Activated T-cell treated with anti-CD3 and anti-CD28 coated beads, Interleukin-2, amount 50 U/mL, for 48 hours (primary cell): ENCODE results near the gene HSPA4L.

Experiments
- DNase-seq, 2 experiments: peaks; one replicate each; pipeline ENCODE4 v3.0.0-alpha.2; 2020

Gene HSPA4L

DNA sequence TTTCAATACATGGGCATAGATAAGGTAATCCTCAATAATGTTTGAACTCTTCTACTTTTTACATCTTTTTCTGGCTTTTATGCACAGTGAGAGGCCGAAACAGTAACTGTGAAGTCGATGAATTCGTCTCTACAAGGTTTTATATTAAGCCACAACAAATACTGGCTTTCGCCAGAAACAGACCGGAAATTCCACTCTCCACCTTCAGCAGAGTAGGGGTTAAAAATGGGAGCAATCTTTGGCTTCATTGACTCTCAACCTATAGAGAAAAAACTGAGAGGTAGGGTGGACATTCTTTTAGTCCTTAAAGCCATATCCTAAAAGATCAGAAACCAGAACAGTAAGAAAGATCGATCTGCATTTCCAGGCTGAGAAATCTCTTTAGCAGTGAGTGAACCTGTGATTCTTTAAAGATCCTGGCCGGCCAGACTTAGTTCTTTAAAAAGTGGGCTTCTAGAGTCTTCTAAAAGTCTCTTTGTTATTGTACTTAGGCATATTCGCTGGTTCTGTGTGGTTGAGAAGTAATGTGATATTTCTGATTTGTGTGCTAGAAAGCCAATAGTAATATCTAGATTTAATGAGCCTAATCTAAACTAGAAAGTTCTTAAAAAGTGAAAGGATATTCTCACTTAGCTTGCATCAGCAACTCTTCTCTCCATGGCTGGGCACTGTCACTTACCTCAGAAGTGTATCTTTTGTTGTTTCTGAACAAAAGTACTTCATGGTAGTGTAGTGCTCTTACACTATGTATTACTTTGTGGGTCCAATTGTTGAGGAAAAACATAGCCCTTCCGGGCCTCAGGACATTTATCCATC, 2.0 kb downstream of the HSPA4L start:
- DNase-seq, result no peak

DNA sequence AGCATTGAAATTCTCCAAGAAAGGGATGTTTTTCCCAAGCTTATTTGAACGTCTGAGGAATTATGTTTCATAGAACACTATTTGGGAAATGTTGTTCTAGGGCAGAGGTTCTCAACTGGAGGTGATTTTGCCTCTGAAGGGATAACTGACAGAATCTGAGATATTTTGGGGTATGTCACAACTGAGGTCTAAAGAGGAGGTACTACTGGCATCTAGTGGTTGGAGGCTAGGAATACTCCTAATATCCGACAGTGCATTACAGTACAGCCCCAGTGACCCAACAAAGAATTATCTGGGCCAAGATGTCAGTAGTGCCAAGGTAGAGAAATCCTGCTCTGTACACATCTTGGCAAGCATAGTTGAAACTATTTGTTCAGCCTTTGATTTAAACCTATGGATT, 6.4 kb downstream of the HSPA4L start:
- no peak for DNase-seq

DNA sequence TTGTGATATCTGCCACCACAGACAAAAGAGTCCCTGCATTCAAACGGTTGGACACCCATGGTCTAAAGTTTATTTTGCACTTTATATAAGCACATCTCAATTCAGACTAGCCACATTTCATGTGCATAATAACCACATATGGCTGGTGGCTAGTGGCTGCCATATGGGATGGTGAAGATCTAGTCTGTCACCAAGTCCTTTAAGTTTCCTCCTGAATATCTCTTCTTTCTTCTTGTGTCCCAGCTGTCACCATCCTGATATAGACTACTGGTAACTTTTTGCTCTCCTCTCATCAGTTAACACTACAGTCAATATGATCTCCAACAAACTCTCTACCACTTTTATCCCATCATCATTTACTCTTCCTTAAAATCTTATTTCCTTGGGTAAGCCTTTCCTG, 9.3 kb downstream of the HSPA4L start:
- no peak for DNase-seq

DNA sequence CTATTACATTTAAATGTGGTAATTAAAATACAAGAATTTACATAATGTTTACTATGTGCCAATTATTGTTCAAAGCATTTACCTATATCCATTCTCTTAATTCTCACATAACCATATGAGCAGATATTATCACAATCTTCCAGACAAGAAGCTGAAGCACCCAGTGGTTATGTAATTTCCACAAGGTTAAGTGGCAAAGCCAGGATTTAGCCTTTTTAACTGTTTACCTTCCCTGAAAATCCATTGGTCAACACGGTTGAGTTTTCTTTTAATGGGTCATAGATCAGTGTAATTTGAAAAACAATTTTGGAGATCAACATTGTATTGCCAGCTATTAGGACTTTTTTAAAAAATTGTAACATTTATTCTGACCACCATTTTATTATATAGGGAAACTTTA, 11.4 kb downstream of the HSPA4L start:
- no peak for DNase-seq

DNA sequence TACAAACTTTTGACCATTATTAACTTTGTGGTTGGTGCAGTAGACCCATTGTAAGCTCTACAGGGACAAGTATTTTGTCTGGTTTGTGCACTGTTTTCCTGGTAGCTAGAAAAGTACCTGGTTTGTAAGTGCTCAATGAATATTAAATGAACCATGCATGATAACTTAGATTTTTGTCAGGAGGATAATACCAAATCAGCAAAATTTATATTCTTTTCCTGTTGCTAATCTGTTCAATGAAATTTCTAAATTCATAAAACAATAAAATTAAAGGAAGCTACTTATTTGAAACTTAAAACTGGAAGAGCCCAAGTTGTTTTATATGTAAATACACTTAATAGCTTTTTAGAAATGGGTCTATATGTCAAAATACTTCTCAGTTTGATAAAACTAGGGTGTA, 17.6 kb downstream of the HSPA4L start:
- DNase-seq, result no peak

DNA sequence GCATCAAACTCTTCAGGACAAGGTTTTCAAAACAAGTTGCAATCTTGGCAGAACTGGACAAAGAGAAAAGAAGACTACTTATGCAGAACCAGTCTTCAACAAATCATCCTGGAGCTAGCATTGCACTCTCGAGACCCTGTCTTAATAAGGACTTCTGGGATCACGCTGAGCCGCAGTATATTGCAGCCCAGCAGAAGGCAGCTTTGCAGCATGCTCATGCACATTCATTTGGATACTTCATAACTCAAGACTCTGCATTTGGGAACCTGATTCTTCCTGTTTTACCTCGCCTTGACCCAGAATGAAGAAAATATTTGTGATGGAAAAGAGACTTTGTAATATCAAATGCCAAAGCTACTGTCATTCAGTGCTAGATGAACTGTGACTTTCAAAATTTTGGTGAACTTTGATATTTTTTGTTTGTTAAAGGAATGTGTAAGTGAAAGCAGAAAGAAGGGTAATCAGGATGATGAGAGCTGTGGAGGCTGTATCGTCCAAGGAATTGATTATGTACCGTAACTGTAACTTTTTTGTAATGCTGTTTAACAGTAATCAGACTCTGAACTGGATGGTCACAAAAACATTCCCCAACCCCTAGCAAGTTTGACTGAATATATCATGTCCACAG, 27.2 kb downstream of the HSPA4L start:
- no peak for DNase-seq

DNA sequence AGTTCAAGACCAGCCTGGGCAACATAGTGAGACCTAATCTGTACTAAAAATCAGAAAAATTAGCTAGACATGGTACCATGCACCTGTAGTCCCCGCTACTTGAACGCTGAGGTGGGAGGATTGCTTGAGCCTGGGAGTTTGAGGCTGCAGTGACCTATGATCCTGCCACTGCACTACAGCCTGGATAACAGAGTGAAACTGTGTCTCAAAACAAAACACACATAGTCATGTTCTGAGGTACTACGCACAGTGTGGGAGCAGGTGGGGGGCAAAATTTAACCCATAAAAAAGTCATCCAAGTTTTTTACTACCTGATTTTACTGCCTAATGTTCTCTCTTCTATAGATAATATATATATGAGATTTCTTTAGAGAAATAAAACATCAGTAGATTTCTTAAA, 28.4 kb downstream of the HSPA4L start:
- no peak for DNase-seq

DNA sequence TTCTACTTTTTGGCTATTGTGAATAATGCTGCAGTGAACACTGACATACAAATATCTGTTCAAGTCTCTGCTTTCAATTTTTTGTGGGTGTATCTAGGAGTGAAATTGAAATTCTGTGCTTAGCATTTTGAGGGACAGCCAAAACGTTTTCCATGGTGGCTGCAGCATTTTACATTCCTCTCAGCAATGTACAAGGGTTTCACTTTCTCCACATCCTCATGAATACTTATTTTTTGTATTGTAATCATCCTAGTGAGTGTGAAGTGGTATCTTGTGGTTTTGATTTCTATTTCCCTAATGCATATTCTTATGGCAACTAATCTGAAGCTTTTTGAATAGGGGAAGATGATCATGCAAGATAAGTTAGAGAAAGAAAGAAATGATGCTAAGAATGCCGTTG, 40.3 kb downstream of the HSPA4L start:
- DNase-seq, result no peak

DNA sequence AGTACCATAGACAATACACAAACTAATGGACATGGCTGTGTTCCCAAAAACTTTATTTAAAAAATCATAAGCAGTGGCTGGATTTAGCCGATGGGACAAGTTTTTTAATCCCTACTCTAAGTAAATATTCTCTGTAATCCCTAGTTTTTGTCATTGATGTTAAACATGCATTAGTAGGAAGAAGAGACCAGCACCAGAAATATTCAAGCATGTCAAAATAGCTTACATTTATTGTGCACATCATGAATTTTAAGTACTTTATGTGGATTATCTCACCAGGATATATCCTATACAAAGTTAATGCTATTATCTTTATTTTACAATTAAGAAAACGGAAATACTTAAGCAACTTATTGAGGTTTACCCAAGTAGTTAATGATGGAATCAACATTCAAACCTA, 46.0 kb downstream of the HSPA4L start:
- no peak for DNase-seq

DNA sequence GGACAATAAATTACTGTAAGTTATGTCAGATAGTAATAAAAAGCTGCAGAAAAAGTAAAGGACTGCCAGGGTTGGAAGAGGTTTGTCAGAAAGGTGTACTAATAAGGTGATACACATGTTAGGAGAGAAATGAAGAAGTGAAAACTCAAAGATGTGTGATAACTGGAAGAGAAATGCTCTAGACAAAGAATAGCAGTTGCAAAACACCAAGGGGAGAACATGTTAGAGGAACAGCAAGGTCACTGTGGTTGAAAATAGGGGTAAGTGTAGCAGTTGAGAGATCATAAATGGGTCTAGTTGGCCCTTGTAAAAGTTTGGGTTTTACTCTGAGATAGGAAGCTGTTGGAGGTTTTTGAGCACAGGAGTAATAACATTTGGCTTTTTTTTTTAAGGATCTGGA, 46.9 kb downstream of the HSPA4L start:
- no peak for DNase-seq

DNA sequence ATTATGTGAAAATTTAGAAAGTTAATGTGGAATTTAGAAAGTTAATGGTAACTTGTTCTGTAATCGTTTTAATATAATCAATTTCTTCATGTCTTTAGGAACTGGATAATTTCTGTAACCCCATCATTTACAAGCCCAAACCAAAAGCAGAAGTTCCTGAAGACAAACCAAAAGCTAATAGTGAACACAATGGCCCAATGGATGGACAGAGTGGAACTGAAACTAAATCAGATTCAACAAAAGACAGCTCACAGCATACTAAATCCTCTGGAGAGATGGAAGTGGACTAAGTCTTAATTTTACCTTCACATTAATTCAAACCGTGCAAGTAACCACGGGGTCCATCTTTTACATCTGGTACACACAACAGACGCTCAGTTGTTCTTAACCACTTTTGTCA, 50.5 kb downstream of the HSPA4L start:
- no peak for DNase-seq

DNA sequence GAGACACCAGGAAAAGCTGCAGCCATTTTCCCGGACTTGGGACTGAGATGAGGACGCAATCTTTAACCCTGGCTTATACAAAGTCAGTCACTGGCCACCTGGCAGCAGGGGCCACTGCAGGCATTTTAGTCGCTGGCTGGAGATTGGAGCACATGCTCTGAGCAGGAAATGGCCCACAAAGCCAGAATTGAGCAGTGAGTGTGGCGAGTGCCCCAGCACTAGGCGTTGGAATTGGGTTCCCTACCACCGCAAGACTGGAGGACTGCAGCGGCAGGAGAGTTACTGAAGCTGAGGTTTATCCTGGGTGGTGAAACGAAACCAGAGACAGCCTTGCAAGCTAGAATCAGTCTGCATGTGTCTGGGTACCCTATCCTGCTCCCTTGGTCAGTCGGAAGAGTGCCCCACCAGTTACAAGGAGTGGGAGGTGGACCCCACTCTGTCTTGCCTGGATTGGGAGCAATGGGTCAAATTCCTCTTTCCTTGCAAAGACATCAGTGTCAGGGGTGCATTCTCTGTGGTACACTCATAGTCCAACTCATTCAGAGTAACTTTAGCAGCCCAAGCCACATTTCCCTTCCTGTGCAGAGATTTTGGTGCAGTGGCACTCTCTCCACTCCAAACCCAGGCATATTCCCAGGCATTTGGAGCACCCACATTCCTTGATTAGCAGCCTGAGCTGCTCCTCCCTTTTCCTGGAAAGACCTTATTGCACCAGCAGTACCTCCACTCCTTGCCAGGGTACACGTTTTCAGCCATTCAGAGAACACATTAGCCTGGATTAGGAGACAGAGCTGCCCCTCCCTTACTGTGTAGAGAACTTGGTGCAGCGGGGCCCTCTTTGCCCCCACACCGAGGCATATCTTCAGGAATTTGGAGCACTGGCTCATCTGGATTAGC, 61.8 kb downstream of the HSPA4L start:
- DNase-seq, result no peak

DNA sequence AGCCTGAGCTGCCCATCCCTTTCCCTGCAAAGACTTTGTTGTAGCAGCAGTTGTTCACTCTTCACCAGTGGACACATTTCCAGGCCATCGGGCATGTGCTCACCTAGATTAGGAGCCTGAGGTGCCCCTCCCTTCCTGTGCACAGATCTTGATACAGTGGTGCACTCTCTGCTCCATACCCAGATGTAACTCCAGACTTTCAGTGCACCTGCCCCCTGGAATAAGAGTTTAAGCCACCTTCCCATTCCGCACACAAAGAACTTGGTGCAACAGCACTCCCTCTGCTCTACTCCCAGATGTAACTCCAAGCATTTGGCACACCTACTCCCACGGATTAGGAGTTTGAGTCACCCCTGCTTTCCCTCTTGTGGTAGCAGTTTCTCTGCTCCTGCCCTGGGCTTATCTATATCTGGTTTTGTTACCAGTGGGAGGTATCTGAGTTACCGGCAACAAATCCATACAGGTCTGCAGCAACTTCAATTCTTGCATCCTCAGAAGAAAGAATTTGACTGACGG, 62.5 kb downstream of the HSPA4L start:
- DNase-seq, result no peak

DNA sequence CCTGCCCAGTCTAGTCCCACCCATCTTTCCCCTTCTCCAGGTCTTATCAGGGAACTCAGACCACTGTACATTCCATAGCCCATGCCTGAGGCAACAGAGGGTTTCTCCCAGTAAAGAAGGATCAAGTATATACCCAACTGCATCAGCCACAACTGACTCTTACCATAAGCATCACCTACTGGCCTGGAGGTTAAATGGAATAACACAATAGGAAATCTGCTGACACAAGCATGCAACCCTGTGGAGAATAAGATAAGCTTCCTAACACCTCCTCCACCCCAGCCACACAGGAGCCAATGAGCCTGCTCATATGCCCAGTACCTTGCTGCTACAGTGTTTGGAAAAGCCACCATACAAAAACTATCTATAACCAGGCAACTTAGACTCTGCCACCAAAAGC, 63.9 kb downstream of the HSPA4L start:
- DNase-seq, result no peak

DNA sequence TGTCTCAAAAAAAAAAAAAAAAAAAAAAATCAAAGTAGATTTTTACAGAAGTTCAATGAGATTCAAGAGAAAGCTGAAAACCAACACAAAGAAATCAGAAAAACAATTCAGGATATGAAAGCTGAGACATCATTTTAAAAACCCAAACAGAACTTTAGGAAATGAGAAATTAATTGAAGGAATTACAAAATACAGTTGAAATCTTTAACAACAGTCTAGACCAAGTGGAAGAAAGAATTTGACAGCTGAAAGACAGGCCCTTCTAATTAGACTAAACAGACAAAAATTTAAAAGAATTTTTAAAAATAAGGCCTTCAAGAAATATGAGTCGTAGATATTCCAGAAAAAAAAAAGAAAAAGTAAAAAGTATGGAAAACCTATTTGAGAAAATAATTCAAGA, 64.6 kb downstream of the HSPA4L start:
- DNase-seq, result no peak

DNA sequence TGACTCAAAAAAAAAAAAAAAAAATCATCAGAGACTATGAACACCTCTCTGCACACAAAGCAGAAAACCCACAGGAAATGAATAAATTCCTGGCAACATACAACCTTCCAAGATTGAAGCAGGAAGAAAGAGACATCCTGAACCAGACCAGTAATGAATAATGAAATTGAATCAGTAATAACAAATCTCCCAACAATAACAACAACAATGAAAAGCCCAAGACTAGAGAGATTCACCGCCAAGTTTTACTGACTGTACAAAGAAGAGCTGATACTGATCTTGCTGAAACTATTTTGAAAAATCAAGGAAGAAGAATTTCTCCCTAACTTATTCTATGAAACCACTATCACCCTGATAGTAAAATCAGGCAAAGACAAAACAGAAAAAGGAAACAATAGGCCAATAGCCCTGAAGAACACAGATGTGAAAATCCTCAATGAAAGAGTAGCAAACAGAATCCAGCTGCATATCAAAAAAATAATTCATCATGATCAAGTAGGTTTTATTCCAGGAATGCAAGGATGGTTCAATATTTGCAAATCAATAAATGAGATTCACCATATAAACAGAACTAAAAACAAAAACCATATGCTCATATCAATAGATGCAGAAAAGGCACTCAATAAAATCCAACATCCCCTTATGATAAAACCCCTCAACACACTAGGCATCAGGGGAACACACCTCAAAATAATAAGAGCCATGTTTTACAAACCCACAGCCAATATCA, 67.5 kb downstream of the HSPA4L start:
- DNase-seq, result no peak

DNA sequence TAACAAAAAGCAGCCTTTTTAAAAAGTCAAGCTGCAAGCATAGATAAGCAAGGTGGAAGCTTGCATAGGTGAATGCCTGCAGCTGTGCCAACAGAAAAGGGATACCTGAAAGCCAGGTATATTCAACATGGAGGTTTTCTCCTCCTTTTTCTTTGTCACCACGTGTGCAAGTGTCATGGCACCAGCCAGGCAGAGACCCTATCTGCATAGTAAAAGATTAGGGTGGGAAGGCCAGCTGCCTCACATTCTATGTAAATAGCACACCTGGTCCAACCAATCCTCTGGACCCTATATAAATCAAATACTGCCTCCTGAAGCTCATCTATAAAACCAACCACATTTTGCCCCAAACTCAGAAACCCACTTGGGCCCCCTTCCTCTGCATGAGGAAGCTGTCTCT, 70.5 kb downstream of the HSPA4L start:
- DNase-seq, result no peak

DNA sequence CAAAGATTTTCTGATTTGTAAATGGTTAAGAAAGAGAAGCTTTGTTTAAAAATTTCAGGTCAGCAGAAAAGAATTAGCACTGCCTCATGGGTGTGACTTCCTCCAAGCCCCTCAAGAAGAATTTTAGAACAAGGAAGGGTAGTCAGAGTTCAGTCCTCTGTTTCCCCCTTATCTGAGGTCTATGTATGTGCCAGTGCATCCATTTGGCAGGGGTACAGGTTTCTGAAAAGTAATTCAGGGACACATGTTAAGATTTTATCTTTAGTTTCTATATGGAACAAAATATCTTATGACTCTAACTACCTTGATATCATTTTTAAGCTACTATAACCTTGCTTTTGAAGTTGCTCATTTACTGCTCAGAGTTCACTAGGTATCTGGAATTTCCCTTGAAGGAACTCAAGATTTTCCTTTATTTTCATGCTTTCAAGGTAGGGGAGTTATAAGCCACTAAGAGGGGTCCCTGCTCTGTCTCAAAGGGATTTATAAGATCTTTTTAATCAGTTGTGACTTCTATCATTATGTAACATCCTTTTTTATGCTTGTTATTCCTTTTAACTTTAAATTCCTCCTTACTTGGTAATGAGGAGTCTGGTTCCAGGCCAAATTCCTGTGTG, 74.2 kb downstream of the HSPA4L start:
- DNase-seq, result no peak

DNA sequence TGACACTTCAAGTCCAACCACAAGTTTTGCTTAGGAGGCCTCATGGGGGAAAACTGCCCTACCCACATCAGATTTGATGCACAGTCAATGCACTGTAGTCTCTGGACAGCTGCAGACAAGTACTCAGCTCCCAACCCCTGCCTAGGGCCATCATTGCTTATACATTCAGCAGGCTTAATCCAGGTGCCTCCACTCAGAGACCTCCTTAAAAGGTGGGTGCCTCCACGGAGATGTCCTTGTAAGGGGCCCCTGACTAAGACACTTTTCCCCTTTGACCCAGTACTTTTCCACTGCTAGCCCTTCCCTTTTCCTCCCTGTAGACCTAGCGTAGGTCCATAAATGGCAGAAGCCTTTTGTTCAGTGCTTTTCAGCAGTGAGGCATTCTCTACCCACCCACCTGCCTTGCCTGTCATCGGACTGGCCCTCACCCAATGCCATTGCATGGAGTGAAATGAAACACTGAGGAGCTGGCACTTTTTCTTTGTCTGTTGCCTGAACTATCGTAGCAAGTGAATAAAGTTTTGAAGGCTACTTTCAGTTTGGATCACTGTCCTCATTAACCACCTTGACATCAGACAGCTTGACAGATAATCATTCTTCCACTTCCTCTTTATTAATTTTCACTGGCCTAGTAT, 74.8 kb downstream of the HSPA4L start:
- DNase-seq, result no peak

DNA sequence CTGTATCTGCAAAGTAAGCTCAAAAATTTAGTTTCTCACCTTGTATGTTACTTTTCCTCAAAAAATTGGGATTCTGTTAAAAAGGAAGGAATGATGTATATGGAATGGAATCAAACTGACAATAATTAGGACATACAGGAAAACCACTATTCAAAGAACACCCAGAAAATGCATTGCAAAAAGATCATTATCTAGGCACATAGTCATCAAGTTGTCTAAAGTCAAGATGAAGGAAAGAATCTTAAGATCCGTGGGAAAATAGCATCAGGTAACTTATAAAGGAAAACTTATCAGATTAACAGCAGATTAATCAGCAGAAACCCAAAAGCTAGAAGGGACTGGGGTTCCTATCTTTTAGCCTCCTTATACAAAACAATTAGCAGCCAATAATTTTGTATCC, 75.5 kb downstream of the HSPA4L start:
- no peak for DNase-seq

DNA sequence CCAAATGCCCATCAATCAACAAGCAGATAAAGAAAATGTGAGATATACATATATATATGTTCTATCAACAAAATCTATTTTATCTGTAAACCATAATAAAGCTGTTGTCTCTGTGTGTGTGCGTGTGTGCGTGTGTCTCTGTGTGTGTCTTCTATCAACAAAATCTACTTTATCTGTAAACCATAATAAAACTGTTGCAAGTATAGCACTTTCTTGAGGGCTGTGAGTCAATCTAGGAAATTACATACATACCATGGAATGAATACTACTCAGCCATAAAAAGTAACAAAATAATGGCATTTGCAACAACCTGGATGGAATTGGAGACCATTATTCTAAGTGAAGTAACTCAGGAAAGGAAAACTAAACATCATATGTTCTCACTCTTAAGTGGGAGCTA, 86.1 kb downstream of the HSPA4L start:
- DNase-seq, result no peak

DNA sequence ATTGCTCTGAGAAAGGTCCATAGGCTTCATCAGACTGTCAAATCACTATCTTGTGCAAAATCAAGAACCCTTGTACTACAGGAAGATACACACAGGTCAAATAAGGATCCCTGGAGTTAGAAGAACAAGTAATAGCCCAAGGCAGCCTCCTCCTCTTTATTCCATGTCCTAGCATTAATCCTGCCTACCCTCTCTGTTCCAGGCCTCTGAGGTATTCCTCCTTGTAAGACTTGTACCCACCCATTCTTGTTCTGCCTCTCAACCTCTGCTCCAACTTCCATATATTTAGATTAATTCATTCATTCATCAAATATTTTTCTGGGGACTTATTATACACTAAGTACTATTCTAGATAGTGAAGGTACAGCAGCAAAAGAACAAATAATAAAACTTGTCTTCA, 88.2 kb downstream of the HSPA4L start:
- DNase-seq, result no peak
